CMK (cell line): ENCODE results near the gene AKAP8L.
A peak's percentile ranks its signal among the peaks of the same experiment; 100 is the strongest.

Experiments used
- DNase-seq: peaks from one replicate; pipeline ENCODE4 v3.0.0-alpha.2; 2010; ENCODE audit warnings: low read depth

Gene AKAP8L, protein sequence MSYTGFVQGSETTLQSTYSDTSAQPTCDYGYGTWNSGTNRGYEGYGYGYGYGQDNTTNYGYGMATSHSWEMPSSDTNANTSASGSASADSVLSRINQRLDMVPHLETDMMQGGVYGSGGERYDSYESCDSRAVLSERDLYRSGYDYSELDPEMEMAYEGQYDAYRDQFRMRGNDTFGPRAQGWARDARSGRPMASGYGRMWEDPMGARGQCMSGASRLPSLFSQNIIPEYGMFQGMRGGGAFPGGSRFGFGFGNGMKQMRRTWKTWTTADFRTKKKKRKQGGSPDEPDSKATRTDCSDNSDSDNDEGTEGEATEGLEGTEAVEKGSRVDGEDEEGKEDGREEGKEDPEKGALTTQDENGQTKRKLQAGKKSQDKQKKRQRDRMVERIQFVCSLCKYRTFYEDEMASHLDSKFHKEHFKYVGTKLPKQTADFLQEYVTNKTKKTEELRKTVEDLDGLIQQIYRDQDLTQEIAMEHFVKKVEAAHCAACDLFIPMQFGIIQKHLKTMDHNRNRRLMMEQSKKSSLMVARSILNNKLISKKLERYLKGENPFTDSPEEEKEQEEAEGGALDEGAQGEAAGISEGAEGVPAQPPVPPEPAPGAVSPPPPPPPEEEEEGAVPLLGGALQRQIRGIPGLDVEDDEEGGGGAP

DNA sequence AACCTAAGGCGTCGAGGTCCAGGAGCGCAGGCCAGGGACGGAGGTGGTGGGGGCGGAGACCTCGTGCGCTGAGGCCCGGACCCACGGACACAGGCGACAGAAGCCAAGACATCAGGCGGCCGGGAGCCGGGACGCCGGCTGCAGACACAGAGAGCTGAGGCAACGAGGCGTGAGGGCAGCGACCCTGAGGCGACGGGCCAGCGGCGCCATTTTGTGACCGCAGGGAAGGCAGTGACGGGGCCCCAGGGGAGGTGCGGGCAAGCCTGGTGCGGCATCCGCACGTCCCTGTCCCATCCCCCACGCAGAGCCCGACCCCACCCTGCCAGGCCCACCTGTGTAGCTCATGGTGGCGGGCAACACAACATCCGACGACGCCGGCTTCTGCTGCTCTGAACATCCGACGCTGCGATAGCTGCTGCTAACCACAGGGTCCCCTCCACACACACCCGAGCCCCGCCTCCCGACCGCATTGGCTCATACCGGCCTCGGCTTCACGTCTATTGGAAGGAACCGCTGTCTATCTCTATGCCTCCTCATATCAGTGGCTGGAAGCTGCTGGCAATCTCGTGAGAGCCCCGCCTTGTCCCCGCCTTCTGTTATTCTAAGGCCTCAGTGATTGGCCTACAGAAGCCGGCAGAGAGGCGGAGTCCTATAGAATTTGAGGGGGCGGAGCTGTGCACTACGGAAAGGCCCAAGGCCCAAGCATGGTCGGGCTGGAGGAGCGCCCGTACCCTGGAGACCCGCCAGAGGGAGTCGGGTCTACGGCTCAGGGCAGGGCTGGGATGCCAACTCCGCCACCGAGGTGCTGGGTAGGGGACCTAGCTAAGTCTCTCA is at the start of gene AKAP8L:
Gene AKAP8L, minus strand, starts transcription at position 410 of the 834 bp plus-strand sequence. Its CDS starts 65 bp downstream, at position 345.
- DNase-seq, result peak; percentile 99

DNA sequence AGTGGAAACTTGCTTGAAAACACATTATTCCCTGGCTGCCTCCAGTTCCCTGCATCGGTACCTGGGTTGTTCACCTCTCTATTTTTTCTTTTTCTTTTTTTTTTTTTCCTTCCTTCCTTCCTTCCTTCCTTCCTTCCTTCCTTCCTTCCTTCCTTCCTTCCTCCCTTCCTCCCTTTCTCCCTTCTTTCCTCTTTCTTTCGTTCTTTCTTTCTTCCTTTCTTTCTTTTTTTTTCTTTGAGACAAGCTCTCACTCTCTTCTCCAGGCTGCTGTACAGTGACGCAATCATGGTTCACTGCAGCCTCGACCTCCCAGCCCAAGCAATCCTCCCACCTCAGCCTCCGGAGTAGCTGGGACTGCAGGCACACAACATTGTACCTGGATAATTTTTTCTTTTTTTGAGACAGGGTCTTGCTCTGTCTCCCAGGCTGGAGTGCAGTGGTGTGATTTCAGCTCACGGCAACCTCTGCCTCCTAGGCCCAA is 49.0 kb upstream of the AKAP8L start:
- no peak for DNase-seq

DNA sequence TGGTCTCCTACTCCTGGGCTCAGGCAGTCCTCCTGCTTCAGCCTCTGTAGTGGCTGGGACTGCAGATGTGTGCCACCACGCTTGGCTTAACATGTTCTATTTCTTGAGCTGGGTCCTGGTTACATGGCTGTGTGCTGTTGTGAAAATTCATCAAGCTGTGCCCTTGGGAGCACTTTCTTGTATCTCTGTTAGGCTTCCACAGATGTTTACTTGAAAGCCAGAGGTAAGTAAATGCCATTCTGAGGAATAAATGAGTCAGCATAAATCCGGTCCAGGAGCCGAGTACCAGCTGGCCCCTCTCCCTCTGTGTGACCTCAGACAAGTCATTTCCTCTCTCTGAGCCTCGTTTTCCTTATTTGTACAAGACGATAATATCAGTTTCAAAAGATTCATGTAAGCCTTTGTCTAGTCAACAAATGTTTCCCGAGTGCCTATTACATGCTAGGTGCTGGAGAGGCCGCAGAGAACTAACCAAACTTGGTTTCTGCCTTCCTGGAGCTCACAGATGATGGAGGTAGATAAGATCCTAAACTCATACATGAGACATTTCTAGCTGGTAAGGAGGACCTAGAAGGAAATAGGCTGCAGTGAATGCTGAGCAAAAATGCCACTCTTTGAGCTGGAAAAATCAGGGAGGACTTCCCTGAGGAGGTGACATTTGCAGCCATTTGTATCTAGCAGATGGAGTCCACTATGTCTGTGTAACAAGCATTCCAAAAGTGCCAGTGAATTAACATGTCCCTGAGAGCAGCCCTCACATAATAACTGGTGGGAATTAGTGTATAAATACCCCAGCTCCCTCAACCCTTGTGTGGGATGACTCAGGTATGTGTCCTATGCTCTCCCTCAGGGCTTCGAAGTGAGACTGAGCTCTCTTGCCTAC is 48.3 kb upstream of the AKAP8L start:
- no peak for DNase-seq

DNA sequence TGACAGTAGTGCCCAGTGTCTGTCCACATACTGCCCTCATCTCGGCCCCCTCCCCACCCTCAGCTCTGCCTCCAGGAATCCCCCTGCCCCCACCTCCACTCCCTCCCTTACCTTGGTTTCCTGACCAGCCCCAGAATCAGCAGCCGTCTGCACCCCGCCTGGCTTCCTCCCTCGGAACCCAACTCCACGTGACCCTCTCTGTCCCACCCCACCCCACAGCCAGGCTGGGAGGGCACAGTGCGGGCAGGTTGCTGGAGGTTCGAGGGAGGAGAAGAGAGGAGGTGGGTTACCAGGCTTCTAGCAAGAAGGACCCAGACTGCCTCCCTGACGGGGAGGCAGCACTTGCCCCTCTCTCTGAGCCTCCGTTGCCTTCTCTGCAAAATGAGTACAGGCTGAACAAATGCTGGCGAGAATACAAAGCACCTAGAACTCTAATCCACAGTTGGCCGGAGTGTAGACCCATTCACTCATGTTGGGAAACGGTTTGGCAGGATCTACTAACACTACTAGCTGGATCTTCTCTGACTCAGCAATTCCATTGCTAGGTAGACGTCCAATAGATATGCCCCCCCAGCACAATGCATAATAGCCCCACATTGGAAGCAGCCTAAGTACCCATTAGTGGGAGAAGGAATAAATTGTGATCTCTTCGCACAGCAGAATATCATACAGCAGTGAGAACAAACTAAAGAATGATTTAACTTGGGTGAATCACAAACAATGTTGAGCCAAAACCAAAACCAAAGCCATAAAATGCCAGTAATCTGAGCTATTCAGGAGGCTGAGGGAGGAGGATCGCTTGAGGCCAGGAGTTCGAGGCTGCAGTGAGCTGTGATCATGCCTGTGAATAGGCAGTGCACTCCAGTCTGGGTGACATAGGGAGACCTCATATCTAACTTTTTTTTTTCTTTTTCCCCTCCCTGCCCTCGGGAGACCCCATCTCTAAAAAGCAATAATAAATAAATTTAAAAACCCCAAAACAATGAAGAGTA is 45.9 kb upstream of the AKAP8L start, which contains the start of gene RASAL3:
Gene RASAL3, minus strand, starts transcription at position 151 of the 992 bp plus-strand sequence. CDS start 186 bp downstream, outside the sequence.
- peak; percentile 74 for DNase-seq

DNA sequence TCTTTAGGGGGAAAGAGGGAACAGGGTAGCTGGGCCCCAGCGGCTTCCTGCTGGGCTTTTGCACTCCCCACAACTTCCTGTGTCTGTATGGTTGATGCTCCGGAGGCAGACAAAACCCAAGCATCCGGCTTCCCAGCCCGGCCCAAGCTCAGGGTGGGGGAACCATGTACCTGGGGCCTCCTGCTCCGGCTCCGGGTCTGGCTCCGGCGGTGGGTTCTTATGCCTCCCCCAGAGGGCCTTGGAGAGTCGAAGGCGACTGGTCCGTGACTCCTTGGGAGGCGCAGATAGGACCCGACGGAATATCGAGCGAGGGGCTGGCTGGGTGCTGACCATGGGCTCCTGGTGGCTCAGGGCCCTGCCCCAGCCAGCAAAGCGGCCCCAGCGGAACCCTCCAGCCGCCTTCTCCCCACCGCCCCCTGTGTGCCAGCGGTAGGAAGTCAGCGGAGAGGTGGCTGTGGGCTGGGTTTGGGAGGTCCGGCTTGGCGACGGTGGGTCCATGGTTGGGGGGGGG is 45.1 kb upstream of the AKAP8L start:
- peak; percentile 87 for DNase-seq

DNA sequence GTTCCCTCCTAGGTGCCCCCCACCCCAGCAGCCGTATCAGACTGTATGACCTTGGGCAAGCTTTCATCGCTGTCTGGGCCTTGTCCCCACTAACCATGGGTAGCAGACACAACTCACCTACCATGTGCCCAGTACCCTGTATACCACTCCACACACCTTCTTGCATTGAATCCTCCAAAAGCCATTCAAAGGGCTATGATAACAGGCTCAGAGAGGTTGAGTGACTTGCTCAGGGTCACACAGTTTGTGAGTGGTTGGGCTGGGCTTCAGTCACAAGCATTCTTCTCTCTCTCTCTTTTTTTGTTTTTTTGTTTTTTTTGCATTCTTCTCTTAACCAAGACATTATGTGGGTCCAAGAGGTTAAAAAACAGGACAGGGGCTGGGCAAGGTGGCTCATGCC is 42.9 kb upstream of the AKAP8L start:
- DNase-seq, result no peak

DNA sequence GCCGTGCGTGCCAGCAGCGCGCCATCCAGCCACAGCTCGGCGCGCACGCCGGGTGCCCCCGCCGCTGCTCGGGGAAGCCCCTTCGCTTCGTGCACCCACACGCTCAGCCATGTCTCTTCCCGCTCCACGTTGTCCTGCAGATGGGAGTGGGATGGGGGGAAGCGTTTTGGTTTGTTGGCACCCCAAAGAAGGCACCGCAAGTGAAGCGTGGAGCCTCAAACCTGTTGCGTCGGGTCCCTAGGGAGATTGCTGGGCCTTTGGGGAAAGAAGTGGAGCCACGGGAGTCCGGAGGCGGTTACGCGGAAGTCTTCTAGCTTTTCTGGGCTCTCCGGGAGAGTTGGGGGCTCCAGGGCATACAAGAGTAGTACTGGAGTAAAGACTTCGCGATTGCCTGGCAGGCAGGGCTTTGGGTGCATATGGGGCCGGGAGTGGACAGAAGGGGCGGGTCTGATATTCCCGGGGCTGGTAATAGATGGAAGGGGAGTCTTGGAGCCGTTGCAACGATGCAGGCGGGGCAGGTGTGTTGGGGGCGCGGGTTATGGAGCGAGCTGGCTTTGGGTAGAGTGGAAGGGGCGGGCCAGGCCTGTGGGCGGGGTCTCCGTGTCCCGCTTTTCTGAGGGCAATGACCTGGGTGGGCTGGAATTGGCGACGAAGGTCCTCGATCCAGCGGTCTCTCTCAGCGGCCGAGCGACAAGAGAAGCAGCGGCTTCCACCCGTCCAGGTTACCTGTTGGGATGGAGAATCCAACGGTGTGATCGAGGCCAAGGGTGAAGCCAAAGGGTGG is 39.1 kb upstream of the AKAP8L start:
- no peak for DNase-seq

DNA sequence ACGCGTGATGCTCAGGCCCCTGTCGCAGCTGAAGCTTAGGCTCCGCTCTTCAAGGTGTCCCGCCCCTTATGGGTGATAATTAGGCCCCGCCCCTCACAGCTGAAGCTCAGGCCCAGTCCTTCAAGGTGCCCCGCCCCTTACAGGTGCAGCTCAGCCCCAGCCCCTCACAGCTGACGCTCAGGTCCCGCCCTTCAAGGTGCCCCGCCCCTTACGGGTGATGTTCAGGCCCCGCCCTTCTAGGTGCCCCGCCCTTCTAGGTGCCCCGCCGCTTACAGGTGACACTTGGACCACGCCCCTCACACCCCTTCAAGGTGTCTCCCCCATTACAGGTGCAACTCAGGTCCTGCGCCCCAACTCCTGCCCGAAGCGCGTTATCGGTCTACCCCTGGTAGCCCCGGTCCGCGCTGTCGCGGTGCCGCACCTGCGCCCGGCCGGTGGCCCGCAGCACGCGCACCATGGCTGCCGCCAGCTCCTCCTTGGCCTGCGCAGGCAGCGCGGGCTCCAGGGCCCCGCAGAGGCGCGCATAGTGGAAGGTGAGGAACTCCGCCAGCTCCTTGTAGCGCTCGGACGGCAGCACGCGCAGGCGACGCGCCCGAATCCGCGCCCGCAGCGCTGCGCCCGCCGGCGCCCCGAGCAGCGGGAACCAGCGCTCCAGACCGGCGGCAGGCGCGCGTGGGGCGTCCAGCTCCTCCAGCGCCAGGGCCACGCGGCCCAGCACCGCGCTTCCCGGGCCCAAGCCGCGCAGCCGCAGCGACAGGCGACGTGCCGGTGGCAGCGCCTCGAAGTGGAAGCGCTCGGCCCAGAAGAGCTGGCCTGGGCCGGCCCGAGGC is 38.3 kb upstream of the AKAP8L start:
- DNase-seq, result no peak

DNA sequence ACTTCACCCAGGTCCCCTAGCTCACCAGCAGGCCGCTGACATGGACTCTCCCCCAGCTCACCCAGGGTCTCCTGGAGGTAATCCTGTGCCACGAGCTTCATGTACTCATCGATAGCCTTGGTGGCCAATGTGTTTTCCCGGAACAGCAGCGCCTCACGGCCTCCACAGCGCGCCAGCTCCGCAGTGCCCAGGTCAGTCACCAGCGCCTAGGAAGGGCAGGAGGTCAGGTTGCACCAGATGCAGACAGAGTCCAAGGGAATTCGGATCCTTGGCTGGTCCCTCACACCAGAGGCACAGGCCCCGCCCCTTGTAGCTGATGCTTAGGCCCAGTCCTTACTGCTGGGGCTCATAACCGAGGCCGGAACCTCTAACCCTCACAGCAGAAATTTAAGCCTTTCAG is 37.7 kb upstream of the AKAP8L start:
- no peak for DNase-seq

DNA sequence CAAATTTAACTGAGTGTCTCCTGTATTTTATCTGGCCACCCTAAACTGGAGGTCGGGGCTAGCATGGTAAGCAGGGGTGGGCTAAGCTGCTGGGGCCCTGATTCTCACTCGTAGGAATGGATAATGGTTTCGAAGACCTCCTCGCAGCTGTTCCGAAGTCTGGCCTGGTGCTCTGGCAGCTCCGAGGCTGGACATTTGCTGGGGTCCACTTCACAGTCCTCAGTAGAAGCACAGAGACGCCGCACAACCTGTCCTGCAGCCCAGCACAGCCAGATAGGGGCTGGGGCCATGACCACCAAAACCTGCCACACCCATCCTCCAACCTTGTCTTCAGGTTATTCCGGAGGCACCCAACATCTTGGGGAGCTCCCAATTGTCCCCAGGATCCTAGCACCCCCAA is 37.2 kb upstream of the AKAP8L start:
- no peak for DNase-seq

DNA sequence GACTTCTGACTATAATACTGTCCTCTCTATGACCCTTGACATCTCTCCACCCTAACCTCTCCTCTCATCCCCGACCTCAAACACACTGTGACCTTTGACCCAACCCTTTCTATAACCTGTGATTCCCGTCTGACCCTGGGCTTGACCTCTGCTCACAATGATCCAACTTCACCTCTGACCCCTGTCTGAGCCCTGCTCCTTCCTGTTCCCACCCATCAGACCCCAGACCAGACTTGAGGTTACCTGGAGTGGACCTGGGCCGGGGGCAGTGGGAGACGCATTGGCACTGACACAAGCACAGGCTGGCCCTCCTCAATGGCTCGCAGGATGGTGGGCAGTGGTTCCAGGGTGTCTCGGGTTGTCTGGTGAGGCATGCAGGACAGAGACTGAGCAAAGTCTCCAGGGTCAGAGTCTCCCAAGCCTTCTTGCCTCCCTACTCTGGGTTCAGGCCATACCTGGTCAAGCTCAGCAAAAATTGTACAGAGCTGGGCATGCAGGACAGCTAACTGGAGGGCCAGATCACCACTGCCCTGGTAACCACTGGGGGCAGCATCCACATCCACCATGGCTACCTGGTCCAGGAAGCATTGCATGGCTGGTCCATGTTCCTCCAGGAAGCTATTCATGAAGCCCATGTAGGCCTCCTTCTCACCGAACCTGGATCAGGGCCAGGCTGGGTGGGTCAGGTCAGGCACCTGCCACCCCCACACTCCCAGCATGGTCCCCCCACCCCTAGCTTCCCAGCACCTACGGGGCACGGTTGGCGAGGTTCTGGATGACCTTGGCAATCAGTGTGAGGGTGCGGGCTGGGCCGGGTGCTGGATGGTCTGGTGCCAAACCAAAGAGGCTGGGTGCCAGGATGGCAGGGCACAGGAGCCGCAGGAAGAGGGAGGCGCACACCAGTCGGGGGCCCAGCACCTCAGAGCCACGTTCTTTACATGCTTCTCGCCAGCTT is 35.4 kb upstream of the AKAP8L start:
- DNase-seq, result no peak

DNA sequence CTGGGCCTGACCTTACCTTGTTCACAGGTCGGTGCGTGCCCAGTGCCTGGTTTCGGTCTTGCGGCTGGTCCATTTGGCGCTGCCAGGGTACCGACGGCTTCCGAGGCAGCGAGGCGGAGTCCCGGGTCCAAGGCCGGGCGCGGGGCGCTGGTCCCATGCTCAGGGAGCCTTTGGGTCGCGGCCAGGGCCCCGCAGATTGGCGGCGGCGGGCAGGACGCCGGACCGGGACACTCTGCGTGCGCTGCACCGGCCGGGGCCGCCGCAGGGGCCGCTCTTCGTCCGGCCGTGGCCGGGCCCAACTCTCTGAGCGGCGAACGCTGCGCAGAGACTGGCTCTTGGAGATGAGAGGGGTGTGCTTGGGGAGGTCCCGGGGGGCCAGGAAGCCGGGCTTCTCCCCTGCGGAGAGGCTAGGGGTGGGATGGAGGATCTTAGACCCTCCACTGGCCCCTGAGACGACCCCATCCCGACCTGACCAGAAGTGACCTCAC is 34.3 kb upstream of the AKAP8L start:
- no peak for DNase-seq

DNA sequence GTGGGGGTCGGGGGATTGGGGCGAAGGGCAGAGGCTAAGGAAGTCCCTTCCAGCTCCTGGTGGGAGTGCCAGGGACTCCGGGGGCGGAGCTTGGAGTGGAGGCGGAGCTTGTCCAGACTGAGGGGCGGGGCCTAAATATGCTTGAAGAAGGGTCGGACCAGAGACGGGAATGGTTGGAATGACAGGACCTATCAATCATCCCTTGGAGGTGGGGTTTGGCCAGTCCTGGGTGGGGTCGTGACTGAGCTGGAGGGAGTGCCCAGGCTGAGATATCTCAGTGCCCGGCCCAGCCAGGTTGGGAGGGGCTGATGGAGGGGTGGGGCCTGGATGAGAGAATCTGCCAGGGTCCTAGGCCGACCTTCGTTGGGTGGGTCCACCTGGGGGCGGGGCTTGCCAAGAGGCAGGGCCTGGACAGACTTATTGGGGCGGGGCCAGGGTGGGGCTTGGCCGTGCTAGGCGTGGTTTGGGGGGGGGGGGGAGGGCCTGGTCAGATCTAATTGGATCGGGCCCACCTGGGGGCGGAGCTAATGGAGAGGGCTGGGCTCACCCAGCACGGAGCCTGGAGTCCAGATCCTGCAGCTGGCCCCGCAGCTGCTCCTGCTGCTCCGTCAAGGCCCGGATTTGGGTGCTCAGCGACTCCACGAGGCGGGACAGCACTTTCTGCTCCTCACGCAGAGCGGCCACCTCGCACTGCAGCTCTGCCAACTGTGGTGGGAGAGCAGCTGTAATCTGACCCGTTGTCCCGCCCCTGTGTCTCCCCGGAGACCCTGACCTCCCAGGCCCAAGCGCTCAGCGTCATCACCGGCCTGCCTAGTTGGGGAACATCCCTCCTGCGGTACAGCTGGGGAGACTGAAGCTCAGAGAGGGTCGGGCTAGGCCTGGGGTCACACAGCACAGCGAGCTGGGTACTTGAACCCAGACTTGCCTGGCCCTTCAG is 33.6 kb upstream of the AKAP8L start:
- no peak for DNase-seq

DNA sequence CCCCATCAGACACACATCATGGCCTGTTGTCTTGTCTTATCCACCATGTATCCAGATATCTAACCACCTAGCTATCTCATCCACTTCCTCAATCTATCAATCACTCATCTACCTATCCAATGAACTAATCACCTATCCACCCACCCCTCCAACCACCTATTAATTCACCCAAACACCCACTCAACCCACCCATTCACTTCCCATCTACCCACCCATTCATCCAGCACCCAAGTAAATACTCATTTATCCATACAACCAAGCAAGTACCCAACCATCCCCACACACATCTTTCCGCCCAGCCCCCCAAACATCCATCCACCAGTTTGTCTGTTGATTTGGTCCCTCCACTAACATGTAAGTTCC is 31.7 kb upstream of the AKAP8L start:
- DNase-seq, result no peak

DNA sequence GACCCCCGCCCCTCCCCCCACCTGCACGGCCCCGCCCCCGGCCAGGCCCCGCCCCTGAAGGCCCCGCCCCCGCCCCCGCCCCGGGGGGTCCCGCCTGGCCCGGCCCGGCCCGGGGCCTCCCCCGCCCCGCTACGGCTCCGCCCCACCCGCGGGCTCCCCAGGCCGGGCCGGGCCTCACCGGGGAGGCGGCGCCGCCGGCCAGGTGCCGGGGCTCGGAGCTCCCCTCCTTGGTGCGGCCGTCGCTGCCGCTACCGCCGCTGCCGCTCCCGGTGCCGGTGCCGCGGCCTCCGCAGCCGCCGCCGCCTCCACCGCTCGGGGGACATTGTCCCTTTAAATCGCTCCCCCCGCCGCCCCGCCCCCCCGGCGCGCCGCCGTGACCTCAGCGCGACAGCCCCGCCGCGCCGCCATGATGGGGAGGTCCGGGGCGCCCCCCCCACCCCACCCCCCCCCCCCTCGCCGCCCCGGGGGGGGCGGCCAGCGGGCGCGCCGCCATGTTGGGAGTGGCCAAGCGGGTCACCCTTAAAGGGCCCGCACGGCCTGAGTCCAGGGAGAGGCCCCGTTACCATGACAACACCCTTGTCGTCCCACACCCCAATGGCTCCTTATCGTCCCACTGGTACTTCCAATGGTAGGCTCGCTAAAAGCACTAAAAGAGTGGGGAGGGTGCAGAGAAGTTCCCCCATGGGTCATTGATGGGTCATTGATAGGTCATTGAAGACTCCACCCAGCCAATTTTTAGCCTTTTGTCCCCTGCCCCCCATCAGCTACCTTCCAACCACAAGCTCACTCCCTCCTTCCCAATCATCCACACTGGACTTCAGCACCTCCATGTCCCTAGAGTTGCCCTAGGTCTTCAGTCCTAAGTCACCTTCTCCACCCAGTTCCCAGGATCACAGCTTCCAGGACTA is 31.1 kb upstream of the AKAP8L start, which contains the start of gene WIZ:
Gene WIZ, minus strand, starts transcription at position 337 of the 908 bp plus-strand sequence. CDS start 1,649 bp downstream, outside the sequence.
- no peak for DNase-seq
